Activated CD4-positive, alpha-beta T cell treated with anti-CD3 and anti-CD28 coated beads, Interleukin-2, amount 50 U/mL, for 1 hour (primary cell): ENCODE measurements around the gene P2RY2.
"Not testable (repeated sequence)": the region's sequence is repeated elsewhere in the genome, so short reads cannot be mapped to it uniquely, and the experiment has no call there.

Experiments used
- DNase-seq: peaks from one replicate; pipeline ENCODE4 v3.0.0-alpha.2; 2020

The P2RY2 gene

DNA sequence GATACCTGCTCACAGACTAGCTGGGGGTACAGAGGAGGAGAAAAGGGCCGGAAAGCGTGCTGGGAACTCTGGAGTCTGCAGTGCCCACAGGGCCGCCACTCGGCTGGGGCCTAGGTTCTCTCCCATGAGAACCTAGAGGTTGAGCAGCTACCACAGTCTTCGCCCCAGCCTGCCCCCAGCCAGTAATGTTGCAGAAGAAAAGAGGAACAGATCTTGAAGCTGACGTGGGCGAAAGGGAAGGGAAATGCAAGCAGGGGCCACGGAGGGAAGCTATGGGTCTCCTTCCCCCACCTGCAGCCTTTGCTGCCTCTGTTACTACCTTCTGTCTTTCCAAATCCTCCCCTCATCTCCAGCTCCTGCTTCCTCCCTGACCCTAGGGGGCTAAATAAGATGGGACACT lies 28.8 kb upstream of the P2RY2 start:
- no peak for DNase-seq

DNA sequence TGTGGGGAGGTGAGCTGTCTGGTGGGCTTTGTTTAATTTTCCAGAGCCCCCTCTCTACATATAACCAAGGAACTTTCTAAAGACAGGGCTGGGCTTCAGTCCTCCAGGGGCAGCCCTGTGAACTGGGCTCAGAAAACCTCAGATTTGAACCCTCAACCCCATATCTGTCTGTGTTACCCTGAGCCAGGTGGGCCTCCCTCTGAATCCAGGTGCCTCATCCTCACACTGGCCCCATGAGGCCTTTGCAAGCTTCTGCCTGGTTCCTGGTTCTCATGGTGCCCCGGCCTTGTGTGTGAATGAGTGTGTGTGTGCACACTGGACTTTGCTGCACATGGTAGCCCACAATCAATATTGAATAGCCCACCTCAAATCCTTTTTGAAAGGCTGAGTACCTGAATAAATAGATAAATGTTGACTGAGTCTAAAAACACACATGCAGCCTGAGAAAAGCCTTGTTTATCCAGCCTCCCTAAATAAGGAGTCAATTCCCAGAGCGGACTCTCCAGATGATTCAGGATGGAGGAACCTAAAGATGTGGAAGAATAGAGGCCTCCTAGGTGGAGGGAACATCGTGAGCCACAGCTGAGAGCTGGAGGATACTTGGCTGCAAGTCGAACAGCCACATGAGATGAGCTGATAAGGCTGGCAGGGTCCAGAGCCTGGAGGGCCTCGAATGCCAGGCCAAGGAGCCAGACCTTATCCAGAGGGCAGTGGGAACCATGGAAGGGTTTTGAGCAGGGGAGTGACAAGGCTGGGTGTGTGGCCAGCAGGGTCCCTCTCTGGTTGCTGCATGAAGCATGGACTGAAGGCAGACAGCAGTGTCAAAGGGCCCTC lies 28.1 kb upstream of the P2RY2 start:
- DNase-seq = no peak

DNA sequence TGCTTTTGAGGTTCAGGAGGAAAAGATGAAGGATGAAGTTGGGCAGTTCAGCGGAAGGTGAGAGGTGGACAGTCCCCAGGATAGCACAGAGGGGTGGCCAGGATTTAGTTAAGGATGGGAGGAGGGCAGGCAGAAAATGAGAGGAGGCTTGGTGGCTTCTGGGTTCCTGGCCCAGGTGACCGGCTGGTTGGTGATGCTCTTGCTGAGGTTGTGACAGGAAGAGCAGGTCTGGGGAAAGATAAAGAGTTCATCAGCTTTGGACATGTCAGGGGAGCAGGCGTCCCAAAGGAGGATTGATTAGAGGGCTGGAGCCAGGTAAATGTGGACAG lies 27.6 kb upstream of the P2RY2 start:
- DNase-seq = no peak

DNA sequence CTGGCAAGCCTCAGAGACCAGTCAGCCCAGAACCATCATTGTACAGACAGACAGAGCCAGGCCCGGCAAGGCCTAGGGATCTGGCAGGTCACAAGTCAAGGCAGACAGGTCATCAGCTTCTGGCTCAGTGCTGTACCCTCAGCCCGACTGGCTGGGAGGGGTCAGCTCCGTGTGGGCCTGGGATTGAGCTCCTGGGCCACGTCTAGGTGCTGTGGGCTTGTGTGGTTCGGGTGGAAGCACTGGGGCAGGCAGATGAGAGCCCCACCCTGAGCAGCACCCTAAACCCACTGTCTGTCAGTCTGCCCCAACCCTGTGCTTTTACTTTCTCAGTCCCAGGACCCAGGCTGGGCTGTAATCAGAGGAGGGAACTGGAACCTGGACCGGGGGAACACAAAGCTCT lies 26.9 kb upstream of the P2RY2 start:
- no peak for DNase-seq

DNA sequence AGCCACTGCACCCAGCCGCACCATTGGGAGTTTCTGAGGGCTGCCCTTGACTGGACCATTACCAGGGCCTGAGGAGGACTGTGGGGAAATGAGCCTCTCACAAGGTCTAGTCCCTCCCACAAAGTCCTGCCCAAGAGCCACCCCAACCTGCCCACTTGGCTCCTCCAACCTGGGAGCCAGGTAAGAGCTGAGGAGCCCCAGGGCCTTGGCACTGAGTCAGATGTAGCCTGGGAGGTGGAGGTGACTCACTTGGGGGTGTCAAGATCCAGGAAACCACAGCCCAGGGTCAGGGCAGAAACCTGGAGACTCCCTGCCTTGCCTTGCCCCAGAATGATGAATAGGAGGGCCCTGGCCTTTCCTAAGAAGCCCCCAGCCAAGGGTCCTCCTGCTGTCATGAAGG lies 25.8 kb upstream of the P2RY2 start:
- DNase-seq = no peak

DNA sequence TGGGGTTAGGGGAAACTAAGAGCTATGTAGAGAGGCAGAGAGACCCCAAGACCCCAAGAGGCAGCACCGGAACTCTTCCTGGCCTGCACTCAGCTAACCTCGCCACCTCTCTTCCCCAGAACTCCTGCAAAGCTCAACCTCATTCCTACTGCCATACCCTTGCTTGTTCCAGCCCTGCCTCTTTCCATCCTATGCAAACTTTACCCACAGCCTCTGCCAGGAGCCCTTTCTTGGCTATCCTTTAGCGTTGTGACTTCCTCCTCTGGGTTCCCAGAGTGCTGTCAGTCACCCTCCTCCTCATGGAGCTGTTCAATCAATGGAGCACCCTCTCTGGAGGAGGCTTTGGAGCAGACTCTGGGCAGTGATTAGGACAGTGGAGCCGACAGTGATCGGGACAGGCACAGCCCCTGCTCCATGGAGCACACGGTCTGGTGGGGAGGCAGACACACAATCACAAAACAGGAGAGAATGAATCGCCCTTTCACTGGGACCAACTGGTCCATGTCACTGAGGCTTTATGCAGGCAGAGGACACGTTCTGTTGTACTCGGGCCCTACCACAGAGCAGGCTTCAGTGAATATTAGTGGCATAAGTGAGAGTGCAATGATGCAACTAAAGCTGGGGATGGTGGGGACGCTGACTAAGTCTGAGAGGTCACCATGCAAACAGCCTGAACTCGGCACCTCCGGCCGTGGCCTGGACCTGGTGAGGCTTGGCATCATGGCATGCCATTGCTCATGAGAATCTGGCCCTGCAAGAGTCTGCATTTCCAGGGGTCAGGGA lies 24.6 kb upstream of the P2RY2 start:
- no peak for DNase-seq

DNA sequence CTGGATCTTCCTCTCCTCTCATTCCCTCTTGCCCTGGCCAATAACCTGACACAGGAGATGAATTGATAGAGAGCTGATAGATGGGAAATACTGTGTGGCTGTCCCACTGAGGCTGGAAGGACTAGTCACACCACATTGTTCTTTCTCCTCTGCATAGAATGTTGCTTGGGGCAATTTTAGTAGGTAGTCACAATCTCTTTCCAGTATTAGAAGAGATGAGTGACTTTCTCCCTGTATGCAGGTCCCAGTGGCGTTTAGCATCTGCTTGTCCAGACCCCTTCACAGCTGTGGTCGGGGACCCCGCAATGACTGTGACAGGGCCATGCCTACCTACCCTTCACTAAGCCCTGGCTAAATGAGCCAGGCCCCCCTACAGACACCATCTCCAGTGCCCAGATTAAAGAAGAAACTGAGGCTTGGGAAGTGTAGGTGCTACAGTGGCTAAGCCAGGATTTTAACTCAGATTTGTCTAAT lies 24.0 kb upstream of the P2RY2 start:
- no peak for DNase-seq

DNA sequence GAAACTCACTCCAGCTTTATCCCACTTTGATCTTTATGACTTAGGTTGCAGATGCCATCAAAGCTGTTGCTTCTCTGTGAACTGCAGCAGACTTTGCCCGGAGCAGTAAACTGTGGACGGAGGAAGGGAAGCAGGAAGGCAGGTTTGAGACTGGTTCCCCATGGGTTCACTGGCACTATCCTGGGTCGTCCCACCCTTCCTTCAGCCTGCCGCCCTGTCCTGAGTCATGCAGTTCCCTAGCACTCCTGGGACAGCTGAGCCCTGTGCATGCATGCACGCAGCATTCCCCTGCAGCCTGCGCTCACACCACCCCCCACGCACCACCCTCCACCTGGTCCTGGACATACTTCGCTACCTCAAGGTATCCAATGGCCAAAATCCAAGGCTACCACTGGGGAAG lies 23.5 kb upstream of the P2RY2 start:
- DNase-seq = no peak

DNA sequence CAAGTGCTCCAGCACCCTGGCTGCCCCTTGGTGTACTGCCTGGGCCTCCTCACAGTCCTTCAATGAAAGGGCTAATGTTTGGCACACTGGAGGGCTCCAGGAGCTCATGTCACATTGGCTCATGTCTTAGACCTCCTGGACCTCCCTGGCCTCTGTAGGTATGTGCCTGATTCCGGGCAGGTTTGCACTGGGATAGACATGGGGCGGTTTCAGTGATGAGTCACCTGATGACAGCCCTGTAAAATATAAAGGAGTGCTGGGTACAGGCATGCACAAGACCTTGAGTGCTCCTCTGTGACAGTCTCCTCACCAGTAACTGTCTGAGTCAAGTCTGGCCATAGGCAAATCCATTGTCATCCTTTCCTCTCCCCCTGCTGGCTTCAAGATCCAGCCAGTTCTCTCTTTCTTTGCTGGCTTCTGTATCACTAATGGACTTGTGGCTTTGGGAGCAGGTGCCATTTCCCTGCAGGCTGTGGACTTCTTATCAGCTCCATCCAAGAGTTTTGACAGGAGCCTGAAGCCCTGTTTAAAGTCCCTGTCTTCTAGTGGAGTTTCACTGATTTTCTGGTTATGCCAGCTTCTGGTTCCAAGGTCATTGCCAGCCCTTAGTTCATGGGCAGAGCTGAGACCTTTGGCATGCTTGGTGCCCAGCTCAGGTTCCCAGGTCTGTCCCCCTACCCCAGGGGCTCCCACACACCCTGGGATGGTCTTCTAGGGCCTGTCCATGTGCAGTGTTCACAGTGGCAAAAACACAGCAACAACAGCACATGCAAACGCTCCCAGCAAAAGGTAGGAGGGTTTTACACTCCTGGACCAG lies 22.7 kb upstream of the P2RY2 start:
- no peak for DNase-seq

DNA sequence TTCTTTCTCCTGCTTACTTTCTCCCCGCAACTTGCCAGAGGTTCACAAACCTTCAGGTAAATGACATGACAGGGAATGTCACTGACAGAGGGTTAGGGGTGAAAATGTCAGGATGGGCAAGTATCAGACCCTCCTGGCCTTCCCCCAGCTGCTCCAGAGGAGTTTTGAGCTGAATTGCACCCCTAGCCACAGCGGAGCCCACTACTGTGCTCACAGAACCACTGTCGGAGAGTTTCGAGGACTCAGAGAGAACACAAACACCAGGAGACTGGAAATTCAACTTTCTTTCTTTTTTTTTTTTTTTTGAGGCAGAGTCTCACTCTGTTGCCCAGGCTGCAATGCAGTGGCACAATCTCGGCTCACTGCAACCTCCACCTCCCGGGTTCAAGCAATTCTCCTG lies 21.5 kb upstream of the P2RY2 start:
- DNase-seq = no peak

DNA sequence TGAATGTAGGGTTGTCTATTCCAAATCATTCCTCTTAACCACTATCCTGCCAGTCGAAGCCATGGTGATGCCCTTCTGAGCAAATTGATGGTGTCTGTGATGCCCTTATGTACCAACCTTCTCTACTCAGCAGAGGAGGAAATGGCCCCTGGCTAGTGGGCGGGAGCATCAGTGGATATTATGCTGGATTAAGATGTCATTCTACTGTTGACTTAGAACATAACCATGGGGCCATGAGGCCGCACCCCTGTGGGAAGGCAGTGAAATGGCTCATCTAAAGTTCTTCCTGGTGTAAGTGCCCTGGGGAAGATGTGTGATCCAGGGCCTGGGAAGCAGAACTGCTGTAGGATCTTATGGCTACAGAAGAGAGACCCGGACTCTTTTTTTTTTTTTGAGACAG lies 20.7 kb upstream of the P2RY2 start:
- DNase-seq = no peak

DNA sequence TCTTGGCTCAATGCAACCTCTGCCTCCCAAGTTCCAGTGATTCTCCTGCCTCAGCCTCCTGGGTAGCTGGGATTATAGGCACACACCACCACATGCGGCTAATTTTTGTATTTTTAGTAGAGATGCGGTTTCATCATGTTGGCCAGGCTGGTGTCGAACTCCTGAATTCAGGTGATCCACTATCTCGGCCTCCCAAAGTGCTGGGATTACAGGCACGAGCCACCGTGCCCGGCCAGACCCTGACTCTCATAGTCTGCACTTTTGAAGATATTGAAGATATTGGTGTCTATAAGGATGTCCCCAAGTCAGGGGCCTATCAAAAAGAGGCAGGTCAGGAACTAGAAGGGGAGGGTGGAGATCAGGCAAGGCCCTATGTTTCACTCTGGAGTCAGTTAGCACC lies 20.3 kb upstream of the P2RY2 start:
- not testable (repeated sequence) for DNase-seq

DNA sequence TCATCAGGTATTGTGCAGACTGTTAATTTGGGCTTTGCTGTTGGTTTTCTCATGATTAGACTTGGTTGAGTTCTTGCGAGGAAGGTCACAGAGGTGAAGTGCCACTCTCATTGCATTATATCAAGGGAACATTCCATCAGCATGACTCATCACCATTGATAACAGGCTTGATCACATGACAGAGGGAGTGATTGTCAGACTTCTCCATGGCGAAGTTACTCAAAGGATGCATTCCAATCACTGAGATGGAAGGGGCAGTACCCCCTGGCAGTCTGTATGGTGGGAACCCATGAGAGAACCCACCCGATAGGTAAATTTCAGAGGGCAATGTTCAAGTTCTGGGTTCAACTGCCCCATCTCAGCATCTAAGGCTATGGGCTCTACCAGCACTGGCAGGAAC lies 19.4 kb upstream of the P2RY2 start:
- no peak for DNase-seq

DNA sequence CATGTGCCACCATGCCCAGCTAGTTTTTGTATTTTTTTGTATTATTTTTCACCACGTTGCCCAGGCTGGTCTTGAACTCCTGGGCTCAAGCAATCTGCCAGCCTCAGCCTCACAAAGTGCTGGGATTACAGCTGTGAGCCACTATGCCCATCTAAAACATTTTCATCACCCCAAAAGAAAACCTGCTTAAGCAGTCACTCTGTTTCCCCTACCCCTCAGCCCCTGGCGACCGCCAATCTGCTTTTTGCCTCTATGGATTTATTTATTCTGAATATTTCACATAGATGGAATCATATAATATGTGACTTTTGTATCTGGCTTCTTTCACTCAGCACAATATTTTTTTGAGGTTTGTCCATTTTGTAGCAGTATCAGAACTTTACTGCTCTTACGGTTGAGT lies 18.6 kb upstream of the P2RY2 start:
- no peak for DNase-seq

DNA sequence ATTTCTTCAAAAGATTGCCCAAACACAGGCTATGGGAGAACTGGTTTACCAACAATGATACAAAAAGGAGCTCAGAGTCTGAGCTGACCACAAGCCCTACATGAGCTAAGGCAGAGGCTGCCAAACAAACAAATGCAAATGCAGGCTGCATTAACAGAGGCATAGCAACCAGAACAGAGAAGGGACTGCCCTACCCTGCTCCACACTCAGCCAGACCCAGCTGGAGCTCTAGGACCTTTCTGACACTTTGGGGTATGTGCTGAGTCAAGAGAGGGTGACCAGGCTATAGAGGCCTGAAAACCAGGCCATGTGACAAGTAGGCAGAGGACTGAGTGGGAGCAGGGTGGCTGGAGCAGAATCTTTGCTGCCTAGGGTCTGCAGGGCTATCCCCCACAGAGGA lies 17.8 kb upstream of the P2RY2 start:
- DNase-seq = no peak

DNA sequence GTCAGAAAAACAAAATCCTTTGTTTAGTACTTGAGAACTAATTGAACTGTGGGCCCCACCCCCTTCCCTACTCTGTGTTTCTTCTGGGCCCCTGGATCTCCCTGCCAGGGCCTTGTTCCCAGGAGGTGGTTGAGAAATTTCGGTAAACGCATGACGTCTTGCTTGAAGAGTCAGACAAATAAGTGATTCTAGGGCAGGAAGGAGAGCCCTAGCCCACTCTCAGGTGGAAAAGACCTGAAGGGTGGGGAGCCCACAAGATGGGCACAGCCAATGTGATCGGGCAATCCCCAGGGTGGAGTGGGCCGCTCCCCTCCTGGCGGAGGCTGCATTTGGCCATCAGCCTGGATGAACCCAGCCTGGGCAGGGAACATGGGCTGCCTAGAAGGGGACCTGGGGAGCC lies 16.8 kb upstream of the P2RY2 start:
- no peak for DNase-seq

DNA sequence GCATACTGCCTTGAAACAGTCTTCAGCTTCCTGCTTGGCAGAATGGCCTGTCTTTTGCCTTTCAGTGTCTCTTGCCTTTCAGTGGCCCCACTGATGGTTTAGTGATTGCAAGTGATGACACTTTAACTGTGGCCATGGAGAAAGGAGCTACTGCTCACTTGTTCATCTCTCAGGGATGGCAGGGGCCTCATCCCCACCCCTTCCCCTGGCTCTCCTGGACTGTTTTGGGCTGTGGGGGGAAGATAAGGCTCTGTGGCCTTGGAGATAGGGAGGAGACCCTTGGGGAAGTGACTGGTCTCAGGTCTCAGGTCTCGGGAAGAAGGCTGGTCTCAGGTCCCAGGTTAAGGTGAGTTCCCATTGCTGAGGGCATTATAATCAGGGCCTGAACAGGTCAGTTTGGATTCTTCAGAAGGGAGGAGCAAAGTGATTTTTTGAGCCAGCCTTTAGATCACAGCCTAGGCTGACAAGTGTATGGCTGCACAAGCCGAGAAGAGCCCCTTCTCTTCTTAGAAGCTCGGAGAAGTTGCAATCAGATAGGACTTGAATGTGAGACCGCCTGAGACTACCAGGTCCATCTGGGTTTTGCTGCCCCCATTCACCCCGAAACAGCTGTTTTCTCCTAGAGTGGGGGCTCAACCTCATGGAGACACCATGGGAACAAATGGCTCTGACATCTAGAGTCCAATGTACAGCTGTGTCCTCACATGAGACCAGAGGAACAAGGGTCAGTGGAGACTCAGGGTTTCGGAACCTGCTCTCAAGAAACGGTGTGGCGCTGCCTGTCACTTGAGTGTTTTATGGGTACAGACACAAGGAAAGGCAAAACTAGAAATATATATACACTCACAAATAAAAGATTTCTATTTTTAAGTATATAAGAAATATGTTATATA lies 15.9 kb upstream of the P2RY2 start:
- DNase-seq = no peak

DNA sequence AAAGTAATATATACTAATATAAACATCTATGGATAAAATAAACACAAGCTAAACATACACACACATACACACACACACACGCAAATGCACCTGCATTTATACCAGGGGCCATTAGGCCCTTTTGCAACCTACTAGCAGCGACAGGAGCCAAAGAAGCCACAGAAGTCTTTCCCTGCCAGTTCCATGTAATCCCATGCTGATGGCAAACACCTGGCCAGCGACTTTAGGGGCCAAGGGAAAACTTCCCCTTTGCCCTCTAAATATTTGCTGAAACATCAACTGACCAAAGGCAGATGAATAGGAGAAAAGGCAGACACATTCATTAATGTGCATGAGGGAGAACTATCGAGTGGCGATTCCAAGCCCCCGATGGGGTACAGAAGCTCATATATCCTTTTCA lies 14.8 kb upstream of the P2RY2 start:
- no peak for DNase-seq

DNA sequence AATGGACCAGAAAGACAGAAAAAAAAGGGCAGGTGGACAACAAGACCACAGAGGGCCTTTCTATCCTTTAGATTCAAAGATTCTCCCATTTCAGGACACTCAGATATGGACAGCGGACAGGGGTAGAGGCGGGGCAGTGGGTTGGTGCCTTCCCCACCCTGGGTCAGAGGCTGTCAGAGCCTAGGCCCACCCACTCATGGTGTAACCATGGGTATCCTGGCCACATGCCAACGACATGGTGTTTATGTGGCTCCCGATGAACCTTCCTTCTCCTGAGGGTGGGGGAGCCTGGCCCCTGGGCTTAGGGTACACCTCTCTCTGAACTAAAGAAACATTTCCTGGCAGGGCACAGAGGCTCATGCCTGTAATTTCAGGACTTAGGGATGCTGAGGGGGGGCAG lies 14.3 kb upstream of the P2RY2 start:
- DNase-seq = no peak

DNA sequence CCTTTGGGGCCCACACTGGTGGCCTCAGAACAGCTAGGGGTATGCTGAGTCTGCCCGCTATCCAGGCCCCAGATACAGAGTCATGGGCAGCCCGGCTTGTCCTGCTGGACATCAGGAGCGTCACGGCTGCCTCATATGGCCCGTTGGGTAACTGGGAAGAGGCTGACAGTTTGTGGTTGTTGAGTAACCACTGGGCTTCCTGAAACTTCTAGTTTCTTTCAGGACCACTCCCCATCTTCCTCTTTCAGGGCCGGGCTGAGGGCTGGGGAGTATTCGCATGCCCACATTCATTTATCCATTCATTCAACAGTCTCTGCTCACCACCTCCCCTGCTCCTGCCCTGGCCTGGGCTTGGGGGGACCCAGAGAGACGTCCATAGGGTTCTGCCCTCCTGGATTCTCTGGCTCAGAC lies 13.4 kb upstream of the P2RY2 start:
- DNase-seq = no peak

DNA sequence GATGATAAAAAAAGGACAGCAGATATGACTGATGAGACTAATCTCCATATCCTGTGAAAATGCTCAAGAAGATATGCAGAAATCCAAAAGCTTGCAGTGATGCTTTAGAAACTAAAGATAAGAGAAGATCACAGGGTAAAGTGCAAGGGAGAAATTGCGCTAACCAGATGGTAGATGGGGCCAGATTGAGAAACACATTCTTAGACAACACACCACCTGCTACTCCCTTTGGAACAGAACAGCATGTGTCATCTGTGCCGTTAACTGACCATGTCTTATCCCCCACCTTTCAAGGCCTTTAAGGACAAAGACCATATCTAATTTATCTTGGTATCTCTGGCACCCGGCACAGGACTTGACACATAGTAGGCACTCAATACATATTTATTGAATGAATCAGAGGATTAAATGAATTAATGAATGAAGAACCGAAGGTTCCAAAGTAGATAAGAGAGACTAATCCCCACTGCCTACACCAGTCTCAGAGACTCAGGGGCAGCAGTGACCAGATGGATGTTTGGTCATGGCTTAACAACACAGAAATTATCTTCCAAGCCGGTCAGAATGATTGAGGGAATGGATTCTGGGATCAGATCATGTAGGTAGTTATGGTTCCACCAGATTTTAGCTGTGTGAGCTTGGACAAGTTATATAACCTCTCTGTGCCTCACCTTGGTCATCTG lies 12.3 kb upstream of the P2RY2 start:
- DNase-seq = no peak

DNA sequence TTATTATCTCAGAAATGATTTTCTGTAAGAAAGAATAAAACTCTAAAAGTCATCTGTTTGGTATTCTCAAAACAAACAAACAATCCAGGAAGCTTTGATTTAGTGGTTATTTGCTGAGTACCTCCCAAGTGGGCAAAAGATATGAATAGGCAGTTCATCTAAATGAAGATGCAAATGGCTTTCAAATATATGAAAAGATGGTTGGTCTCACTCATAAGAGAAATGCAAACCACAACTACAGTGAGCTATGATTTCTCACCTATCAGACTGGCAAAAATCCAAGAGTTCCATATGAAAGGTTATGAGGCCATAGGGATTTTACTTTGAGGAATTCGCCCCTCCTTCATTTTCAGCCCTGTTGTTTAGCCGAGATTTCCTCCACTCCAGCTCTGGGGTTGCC lies 11.3 kb upstream of the P2RY2 start:
- no peak for DNase-seq
